Stimulated activated CD8-positive, alpha-beta memory T cell treated with anti-CD3 and anti-CD28 coated beads, Interleukin-12 subunit alpha, Interleukin-12 subunit beta, amount 100 ng/mL, for 1 hour (primary cell): ENCODE data around the gene PCGF2.
A peak's percentile ranks its signal among the peaks of the same experiment; 100 is the strongest.

Source experiments
- DNase-seq: peaks from one replicate; pipeline ENCODE4 v3.0.0-alpha.2; 2020; ENCODE audit warnings: low read depth

The PCGF2 gene

DNA sequence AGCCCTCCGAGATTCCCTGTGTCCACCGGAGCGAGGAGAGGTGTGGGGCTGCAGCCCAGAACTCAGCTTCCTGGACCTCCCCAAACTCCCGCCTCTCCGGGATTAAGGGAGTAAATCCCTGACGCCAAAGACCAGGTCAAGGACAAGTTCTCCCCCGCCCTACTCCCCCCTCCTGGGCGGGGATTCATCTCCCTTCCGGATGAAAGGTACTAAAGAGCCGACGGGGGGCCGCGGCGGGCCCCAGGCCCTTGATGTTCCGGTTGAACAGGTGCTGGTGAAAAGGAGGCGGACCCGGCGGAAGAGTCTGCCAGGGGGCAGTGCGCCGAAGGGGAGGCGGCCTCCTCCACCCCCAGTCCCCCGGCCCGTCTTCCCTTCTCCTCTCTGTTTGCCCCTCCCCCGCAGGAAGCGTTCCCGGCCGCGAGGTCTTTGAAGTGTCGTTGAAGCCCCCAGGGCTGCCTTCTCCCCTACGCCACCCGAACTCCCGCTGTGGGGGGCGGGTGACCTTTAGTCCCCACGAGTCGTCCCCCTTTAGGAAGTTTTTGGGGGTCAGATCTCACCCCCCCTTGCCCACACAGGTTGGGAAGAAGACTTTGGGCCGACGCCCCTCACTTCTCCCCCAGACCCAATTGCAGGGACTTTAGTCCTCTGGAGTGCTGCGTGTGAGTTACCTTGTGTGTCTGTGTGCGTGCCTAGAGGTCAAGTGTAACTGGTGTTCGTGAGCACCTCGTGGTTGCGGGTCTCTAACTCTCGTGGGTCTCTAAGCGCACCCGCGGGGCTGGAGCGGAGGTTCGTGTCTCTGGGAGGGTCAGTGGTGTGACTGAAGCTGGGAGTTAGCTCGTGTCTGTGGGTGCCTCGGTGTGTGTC lies 44.2 kb downstream of the PCGF2 start:
- DNase-seq = no peak

DNA sequence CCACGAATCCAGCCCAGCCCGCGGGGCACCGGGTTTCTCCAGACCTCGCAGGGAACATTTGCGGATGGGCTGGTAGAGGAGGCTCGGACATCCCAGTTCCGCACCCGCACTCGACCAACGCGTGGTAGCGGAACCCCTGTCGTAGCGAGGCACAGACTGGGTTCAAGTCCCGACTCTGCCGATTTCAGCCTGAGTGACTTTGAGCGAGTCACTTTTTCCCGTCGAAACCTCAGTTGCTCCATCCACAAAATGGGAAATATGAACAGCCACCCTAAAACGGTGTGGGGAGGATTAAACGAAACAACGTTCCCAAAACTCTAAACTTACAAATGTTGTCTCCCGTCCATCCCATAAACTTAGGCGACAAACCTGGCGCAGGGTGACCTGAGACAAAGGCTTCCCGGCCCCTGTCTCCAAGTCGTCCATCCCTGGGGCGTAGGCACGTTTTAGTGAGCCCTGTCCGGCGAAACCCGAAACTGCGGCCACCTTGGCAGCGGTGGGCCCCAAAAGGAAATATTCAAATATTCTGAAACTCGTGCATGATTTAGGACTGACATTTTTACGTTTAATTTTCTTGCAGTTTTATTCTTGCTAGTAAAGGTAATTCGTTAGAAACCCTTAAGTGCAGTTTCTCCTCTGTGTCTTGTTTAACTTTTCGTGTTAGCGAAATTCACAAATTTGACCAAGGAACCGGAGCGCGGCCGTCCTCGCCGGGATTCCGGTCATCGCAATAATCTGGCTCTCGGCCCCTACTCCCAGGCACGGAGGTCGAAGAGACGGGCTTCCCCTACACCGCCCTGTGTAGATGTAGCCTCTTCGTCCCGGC lies 45.0 kb downstream of the PCGF2 start:
- no peak for DNase-seq

DNA sequence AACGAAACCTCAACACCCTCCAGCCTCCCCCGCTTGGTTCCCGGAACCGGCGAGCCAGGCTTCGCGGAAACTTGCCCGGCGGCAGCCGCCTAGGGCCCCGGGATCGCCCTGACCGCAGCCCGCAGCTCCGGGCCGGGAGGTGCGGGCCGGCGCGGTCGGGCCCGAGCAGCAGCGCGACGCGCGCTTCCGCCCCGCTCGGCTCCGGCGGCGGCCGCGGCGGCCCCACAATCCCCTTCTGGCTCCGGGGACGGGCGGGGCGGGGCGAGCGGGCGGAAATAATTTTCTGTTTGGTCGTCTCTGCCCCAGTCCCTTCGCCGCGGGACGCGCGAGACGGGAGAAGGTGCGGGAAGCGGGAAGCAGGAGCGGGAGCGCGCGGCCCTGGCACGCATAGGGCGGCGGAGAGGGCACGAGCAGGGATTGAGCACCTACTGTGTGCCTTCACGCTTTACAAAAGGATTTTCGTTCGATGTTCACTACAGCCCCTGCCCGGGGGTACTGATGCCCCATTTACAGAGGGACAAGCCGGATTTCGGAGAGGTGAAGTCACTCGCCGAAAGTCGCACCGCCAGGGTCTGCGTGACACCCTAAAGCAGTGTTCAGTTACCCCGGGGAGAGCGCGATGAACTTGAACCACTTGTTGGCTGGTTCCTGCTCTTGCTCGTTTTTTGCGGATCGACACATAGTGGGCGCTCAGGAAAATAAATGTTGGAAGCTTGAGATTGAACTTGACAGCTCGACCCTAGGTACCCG lies 45.8 kb downstream of the PCGF2 start:
- peak; percentile 60 for DNase-seq

DNA sequence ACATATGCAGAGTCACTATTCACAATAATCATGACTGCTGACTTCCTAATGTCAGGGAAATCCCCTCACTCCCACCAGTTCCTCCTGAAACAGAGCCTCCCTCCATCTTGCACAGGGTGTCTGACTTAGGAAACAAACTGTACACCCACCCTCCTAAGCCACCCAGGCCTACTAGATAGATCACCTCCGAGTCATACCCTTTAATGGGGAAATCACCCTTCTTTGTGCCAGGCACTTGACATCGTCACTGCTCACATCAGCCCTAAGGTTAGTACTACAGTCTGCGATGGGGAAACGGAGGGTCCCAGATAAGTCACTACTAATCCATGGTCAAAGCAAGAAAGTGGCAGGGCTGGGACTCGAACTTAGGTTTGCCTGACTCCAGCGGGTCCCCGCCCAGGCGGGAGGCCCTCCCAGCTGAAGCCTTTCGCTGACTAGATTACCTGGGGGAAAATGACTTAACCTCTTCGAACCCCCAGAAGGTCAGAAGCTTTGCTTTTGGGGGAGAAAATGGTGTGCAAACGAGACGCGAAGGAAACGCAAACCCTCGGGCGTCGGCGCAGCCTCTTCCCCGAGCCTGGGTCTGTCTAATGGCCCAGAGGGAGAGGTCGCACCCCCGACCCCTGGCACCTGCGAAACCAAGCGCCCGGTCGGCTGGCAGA lies 46.5 kb downstream of the PCGF2 start:
- DNase-seq = no peak

DNA sequence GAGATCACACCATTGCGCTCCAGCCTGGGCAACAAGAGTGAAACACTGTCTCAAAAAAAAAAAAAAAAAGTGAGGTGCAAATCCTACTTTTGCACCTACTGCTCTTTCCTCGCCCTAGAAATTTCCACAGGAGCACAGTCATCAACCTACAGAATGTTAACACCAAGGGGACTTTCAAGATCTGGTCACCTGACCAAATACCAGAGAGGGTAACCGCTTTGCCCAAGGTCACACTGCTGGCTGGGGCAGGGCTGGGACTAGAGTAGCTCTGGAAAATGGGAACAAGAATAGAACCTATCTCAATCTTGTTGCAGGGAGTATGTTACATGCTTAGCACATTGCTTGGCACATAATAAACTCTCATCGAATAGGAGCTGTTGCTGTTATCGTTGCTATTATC lies 49.4 kb downstream of the PCGF2 start:
- DNase-seq = no peak

DNA sequence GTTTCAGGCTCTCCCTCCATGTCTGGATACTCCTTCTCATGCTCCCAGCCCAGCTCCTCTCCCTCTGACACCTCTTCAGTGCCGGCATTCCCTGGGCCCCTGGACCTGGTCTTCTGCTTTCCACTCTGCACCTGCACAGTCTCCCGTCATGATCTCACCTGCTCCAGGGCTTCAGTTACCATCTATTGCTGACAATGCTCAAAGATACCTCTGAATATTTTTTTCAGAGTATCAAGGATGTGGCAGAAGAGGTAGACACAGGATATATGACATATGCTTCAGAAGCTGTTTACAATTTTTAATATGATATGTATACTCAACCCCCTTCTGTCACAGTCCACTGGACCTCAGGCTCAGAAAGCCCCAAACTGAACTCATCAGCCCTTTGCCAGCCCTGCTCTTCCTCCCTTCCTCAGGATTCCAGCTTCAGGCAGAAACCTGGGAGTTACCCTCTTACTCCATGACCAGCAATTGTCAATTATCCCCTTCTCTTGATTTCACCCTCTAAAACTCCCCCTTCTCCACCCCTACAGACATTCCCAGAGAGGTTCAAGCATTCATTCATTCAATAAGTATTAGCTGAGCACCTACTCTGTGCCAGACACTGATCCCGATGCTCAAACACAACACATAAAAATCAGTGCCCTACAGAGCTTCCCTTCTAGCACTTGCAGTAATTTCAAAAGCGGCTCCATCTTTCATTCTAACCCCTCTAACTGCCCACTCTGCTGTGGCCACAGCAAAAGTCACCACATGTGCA lies 50.9 kb downstream of the PCGF2 start:
- no peak for DNase-seq

DNA sequence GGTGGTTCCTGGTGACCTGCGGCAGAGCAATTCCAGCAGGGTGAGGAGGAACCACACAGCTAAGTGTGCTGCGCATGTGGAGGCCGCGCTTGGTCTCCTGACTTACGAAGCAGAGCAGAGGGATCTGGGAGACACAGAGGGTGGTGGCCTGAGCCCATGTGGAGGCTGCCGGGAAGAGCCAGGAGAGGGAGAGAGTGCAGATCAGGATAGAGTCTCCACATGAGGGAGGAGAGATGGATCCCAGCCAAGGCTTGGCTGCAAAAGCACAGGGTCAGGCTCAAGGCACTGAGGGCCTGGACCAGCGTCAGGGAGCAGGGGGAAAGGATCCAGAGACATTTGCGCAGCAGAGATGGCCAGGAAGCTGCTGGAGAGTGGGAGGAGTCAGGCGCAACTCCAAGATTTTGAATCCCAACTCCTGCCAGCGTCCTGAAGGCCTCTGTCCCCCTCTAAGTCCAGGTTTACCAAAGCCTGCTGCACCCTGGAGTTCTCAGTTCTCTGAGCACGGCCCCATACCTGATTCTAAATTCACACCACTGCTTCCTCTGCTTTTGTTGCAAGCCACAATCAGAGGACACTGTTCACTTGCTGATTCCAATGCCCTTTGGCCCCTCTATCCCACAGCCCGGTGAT lies 54.3 kb downstream of the PCGF2 start:
- DNase-seq = no peak

DNA sequence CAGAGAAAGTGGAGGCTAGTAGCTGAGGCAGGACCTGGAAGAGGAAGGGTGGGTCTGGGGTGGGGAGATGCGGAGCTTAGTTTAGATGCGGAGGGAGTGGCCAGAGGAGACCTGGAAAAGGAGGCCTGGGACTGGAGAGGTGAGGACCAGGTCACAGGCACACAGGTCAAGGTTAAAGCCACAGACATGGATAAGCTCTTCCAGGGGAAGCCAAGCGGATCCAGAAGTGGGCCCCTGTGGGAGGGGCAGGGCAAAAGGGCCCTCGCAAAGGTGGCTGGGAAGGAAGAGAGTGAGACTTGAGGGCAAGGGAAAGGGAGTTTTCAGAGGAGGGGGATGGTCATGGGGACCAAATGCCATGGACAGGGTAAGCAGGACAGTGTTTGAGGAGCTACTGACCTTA lies 57.0 kb downstream of the PCGF2 start:
- DNase-seq = no peak

DNA sequence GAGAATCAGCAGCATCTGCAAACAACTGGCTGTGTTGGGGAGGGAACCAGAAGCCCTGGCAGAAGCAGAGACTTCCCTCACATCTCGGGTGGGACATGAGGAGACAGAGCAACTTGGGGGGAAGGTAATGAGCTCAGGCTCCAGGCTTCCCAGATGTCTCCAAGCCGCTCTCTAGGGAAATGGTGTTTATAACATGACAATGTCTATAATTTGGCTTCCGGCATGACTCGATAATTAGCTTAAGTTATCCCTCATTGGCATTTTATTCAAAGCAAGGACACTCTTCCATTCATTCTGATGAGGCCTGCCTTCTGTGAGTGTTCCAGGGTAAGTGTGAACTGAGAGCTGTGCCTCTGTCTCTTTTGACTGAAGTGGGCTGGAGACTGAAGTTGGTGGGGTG lies 57.8 kb downstream of the PCGF2 start:
- DNase-seq = no peak

DNA sequence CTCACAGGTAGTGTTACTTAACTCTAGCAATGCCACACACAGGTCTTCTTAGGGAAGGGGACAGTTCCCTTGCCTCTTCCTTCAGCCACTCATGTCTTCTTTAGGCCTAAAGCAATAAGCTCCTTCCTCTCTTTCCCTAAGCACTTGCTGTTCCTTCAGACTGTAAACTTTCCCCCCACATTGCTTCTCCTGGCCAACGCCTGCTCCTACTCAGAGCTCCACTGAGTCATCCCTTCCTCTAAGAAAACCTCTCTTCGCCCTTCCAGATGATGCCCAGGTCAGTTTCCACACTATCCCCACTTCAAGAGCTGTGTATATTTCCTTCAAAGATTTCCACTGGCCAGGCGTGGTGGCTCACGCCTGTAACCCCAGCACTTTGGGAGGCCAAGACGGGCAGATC lies 60.9 kb downstream of the PCGF2 start:
- no peak for DNase-seq

DNA sequence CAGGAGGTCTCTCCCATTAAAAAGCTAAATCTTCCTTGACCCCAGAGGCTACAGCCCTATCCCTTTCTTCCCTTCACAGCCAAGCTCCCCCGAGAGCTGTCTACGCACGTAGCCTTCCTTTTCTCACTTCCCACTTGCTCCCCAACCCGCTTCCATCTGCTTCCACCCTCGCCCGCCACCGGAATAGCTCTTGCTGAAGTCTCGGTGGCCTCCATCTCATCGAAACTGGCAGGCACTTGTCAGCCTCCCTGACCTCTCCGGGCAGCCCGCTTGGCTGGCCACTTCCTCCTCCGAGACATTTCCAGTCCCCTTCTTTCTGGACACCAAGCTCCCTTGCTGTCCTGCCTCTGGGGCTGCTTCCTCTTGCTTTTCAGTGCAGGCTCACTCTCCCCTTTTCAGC lies 62.6 kb downstream of the PCGF2 start:
- no peak for DNase-seq
